A673 (cell line): ENCODE results near the gene ALB.

Experiments used
- EZH2 ChIP-seq: fragments of 200-600 bp; sonication (generic); IDR thresholded peaks from 2 replicates; pipeline ENCODE4 v1.6.1; 2017; ENCODE audit warnings: borderline replicate concordance, low read depth, mild to moderate bottlenecking, mixed read lengths, antibody characterized with exemption, low read length; ENCODE audit not compliant: poor library complexity, severe bottlenecking
- TF ChIP-seq, protein P1 (sequence below): fragments of 300-800, 200-600 bp; sonication (generic); conservative IDR thresholded peaks from 2 replicates; pipeline ENCODE4 v1.5.1; 2017; ENCODE audit warnings: low read depth, mild to moderate bottlenecking, antibody characterized with exemption, low read length, moderate library complexity, mixed read lengths

DNA sequence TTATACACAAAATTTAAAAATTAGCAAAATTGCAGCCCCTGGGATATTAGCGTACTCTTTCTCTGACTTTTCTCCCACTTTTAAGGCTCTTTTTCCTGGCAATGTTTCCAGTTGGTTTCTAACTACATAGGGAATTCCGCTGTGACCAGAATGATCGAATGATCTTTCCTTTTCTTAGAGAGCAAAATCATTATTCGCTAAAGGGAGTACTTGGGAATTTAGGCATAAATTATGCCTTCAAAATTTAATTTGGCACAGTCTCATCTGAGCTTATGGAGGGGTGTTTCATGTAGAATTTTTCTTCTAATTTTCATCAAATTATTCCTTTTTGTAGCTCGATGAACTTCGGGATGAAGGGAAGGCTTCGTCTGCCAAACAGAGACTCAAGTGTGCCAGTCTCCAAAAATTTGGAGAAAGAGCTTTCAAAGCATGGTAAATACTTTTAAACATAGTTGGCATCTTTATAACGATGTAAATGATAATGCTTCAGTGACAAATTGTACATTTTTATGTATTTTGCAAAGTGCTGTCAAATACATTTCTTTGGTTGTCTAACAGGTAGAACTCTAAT, 6.0 kb downstream of the ALB start:
- TF ChIP-seq, protein P1, sequence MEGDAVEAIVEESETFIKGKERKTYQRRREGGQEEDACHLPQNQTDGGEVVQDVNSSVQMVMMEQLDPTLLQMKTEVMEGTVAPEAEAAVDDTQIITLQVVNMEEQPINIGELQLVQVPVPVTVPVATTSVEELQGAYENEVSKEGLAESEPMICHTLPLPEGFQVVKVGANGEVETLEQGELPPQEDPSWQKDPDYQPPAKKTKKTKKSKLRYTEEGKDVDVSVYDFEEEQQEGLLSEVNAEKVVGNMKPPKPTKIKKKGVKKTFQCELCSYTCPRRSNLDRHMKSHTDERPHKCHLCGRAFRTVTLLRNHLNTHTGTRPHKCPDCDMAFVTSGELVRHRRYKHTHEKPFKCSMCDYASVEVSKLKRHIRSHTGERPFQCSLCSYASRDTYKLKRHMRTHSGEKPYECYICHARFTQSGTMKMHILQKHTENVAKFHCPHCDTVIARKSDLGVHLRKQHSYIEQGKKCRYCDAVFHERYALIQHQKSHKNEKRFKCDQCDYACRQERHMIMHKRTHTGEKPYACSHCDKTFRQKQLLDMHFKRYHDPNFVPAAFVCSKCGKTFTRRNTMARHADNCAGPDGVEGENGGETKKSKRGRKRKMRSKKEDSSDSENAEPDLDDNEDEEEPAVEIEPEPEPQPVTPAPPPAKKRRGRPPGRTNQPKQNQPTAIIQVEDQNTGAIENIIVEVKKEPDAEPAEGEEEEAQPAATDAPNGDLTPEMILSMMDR, result no peak
- TF ChIP-seq EZH2, result no peak
